GM19452 (cell line): Measurements from ENCODE around the gene MOGAT1.
"Not testable (repeated sequence)": the region's sequence is repeated elsewhere in the genome, so short reads cannot be mapped to it uniquely, and the experiment has no call there.

Experiments
- ATAC-seq: cut with Tn5 transposase; IDR thresholded peaks from one replicate; pipeline ENCODE4 v1.9.1; 2021; ENCODE audit not compliant: unreplicated experiment

Gene MOGAT1

DNA sequence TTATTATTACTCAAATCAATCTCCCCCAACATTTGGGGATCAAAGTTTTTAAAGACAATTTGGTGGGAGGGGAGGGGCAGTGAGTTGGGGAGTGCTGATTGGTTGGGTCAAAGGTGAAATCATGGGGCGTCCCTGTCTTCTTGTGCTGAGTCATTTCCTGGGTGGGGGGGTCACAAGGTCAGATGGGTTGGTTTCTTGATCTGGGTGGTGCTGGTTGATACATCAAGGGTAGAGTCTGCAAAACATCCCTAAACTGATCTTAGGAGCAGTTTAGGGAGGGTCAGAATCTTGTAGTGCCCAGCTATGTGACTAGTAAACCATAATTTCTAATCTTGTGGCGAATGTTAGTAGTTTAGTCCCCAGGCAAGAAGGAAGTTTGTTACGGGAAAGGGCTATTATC, 67.4 kb downstream of the MOGAT1 start:
- no peak for ATAC-seq

DNA sequence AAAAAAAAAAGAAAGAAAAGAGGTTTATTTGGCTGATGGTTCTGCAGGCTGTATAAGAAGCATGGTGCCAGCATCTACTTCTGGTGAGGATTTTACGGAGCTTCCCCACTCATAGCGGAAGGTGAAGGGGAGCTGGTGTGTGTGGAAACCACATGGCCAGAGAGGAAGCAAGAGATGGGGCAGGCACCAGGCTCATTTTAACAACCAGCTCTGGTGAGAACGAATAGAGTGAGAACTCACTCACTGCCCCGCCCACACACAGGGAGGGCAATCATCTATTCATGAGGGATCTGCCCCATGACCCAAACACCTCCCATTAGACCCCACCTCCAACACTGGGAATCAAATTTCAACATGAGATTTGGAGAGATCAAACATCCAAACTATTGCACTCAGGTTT, 68.5 kb downstream of the MOGAT1 start:
- no peak for ATAC-seq

DNA sequence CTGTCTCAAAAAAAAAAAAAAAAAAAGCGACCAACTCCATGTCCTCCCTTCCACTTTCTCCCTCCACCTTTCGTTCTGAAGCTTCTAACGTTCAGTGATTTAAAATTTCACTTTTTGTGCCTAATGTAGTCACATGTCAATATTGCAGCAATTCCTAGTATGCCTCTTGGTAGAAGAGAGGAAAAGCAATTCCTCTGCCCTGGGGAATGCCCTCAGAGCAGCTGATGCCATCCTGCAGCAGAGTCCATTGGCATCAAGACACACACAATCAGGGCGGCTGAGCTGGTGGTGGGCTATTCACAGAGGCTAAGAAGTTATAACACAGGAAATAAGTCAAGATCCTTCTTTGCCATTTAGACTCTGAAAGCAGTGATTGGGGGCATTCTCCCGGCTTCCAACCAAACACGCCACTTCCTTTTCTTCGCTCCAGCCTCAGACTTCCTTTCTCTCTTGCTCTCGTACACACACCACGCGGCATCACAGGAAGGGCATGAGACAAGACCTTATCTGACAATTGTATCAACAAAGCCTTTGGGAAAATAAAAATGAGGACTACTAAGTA, 71.9 kb downstream of the MOGAT1 start:
- ATAC-seq, result no peak

DNA sequence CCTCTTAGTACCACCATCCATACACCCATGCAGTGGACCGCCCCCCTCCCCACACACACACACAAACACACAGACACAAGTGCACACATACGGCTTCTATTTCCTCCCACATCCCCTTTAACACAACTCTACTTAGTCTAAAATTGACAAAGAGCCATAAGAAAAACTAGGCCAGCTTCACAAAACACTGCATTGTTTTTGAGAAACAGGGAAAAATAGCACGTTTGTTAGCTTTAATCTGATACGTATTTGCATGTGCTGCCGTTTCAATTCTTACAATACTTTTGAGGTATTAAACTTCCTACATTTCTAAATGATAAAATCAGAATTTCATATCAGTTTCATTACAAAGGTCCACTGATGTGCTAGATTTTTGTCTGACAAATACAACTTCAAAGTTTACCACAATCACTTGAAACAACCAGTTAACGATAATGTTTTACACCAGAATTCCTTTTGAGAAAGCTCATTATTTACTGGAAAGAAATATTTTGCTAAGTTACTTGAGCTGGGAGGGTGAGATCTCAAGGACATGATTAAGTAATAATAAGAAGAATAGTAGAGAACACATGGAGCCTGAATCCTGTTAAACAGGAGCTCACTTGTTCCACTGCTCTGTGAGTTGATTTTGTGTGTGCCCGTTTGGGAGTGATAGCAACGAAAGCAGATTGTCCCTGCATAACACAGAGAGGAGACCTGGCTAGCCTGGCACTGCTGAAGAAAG, 74.5 kb downstream of the MOGAT1 start:
- ATAC-seq, result no peak

DNA sequence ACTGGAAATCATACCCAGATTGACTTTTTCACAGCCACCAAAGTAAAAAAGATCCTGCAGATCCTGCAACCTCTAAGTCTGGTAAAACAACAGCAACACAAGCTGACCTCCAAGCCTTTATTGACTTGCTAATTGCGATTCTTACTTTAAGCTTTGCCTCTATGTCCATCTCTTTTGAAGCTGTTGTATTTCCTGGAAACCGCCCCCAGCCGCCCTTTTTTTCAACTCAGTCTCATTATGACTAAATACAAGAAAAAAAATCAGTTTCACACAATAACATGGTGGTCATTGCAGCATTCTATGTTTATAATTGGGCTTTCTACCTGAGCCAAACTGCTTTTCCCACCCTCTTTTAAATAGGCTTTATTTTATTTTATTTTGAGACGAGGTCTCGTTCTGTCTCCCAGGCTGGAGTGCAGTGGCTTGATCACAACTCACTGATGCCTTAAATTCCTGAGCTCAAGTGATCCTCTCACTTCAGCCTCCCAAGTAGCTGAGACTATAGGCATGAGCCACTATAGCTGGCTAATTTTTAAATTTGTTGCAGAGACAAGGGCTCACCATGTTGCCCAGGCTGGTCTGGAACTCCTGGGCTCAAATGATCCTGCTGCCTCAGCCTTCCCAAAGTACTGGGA, 76.2 kb downstream of the MOGAT1 start:
- ATAC-seq, result peak; percentile 84

DNA sequence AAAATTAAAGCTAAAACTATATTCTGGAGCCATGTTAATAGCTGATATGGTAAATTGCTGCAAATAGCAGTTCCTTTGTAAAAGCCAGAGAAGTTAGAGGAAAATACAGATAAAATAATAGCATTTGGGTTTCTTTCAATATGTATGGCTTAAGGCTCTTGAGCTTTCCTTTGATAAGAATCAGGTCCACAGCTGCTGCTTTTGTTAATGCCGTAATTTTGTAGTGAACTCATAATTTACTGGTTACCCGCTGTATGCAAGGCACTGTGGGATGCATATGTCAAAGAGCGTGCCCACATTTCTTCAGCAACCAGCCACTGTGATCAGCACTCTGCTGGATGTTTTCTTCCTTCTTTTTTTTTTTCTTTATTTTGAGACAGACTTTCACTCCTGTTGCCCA, 79.1 kb downstream of the MOGAT1 start:
- ATAC-seq, result no peak

DNA sequence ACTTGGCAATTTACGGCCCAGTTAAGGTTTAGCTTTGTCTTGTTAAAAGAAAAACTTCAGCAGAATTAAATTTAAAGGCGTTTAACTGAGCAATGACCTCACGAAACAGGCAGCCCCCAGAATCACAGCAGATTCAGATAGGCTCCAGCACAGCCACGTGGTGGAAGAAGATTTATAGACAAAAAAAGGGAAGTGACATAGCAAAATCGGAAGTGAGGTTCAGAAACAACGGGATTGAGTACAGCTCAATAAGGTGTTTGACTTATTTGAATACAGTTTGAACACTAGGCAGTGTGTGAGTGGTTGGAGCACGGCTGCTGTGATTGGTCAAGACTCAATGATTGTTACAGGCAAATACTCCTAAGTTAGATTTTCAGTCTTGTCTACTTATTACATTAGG, 79.8 kb downstream of the MOGAT1 start:
- no peak for ATAC-seq

DNA sequence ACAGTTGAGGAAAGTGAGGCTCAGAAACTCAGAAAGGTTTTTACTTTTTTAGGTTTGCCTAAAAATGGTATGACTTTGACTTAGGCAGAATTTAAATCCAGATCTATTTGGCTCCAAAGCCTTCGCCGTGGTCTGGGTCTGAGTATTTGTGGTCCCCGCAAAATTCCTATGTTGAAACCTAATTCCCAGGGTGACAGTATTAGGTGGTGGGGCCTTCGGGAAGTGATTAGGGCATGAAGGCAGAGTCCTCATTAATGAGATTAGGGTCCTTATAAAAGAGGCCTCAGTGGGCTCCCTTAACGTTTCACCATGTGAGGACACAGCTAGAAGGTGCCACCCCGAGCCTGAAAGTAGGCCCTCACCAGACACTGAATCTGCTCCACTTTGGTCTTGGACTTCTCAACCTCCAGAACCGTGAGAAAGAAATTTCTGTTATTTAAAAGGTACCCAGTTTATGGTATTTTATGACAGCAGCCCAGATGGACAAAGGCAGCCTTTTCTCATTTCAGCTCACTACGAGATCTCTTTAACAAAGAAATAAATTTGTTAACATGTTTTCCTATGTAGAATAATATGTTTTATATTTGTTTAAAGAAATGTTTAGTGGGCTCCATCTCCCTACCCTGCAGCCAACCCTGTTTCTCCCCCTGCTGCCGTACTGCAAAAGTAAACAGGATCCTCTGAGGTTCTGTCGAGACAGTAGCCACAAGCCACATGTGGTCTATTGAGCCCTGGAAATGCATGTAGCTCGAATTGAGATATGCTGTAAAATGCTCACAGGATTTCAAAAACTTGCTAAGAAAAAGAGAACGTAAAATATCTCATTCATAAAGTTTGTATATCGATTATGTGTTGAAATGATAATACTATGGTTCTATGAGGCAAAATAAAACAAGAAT, 80.6 kb downstream of the MOGAT1 start:
- ATAC-seq, result no peak

DNA sequence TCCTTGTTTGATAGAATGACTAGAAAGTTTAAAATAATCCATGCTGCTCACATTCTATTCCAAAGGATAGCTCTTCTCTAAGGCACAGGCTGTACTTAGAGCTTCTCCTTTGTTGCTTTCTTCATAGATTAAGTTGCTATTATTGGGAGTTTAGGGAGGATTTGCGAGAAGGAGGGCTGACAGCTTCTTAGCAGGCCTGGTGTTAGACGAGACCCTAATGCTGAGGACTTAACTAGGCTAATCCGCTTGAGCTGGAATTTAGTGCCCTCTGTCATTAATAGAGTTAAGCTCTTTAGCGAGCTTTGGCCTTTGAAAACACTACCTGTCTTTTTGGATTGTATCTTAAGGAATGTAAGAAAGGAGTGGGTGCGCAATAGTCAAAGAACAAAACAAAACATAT, 81.3 kb downstream of the MOGAT1 start:
- ATAC-seq, result no peak

DNA sequence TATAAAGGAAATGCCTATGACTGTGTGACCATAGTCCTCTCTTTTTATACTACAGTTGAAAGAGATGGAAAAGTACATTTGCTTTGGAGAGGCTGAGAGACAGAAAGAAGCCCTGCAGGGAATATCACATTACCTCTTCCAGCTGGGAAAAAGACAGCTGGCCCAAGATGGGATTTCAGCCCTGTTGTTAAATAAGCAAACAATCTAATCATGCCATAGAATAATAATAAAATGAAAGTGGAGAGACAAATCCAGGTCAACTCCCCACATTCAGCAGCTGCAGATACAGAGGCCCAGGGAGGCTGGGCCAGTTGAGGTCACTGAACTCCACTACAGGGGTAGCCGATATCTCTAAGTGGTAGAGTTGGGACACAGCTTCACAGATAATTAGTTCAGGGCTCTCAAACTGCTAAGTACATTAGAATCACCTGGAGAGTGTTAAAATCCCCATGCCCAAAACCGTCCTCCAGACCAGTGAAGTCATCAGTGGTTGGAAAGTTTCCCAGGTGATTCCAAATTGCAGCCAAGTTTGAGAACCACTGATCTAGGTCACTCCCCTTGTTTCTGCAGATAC, 81.9 kb downstream of the MOGAT1 start:
- ATAC-seq, result no peak

DNA sequence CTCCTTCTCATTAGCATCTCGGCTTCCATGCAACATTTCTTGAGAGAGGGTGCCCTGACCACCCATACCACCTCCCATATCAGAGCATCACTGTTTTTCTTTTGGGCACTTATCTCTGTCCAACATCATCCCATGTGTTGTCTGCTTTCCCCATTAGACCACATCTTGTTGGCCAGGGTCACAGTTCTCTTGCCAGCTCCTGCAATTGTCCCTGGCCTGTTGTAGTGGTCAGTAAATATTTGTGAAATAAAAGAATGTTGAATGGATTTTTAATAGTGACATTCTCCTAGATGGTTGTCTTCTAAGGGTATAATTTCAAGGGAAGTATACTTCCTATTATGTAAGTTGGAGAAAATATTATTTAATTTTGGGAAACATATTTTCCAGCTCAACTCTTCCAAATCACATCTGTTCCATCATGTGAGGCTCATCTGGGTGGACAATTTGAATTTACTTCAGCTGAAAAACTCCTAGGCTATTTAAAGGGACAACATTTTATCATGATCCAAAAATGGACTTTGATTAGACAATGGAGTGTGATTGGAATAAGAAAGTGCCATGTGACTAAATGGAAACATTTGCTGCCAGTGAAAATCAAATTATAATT, 83.0 kb downstream of the MOGAT1 start:
- no peak for ATAC-seq

DNA sequence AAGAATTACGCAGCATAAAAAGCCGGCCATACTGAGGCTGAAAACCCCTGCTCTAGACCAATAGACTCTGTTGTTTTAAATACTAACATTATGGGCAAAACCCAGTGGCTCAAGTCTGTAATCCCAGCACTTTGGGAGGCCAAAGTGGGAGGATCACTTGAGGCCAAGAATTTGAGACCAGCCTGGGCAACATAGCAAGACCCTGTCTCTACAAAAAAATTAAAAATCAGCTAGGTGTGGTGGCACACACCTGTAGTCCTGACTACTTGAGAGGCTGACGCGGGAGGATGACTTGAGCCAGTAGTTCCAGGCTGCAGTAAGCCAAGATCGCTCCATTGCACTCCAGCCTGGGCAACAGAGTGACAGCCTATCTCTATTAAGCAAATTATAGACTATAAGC, 84.1 kb downstream of the MOGAT1 start:
- not testable (repeated sequence) for ATAC-seq

DNA sequence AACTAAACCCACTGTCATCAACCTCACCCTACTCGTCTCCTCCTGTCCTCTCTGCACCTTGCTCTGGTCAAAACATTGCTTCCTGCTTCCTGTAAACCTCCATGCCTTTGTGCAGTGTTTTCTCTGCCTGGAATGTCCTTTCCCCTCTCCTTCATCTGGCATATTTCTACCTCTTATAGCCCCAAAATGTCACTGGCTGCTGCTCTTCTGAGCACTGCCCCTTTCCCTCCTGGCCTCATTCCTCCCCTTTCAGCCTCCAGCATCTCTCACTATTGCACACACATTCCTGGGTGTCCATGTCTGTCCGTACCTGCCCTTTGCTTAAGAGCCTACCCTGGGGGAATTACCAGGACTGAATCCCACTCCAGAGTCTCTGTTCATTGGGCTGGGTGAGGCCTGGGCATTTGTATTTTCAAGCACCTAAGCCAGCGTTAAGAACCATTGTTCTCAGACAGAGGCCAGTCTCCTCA, 84.9 kb downstream of the MOGAT1 start:
- ATAC-seq, result no peak

DNA sequence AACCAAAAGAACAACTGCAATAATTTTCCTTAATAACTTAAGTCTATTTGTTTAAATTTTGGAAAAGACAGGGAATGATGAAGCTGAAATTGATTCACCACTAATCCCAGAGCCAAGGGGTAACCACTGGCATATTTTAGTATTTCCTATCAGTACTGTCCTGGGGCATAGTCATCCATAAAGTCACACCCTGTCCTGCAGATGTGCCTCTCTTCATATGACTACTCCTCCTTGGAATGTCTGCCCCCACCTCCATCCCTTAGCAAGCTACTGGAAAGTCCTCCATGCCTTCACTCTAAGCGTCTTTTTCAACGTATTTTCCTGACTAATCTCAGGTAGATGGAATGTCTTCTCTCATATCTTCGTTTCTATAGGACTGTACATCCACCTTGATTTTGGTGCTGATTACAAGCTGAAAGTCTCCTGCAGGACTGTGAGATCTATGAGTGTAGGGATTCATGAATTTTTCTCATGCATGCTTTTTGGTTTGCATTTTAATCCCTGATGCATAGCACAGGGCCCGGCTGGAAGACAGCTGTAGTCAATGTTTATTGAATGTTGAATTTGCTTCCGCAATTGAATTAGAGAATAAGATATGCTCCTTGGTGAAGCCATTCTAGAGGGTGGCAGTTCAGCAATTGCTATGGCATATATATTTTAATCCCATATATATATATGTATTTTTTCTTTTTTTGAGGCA, 85.6 kb downstream of the MOGAT1 start:
- ATAC-seq, result no peak
